AG20443 (cell line): ENCODE data around the gene CLDN17.

Experiments used
- DNase-seq: peaks from one replicate; pipeline ENCODE4 v3.0.0; 2012; ENCODE audit warnings: low spot score, mixed read lengths

CLDN17 gene

GRCh38 chr21:30117631-30118030 is 49.0 kb downstream of the CLDN17 start:
- no peak for DNase-seq

- no peak for DNase-seq
These were observed 50.1 kb downstream of the CLDN17 start for GRCh38 chr21:30116479-30116878.
